NCI-H526 treated with DMSO at 0.1 percent for 48 hours (cell line): ENCODE data around the gene EIF2B4.
"Not testable (repeated sequence)": the region's sequence is repeated elsewhere in the genome, so short reads cannot be mapped to it uniquely, and the experiment has no call there.

Experiments
- DNase-seq: peaks from one replicate; lab custom pipeline; 2025; lab: John Stamatoyannopoulos, UW

EIF2B4 gene

GRCh38 chr2:27377618-27378095 lies 7.5 kb upstream of the EIF2B4 start:
- DNase-seq = no peak

DNA sequence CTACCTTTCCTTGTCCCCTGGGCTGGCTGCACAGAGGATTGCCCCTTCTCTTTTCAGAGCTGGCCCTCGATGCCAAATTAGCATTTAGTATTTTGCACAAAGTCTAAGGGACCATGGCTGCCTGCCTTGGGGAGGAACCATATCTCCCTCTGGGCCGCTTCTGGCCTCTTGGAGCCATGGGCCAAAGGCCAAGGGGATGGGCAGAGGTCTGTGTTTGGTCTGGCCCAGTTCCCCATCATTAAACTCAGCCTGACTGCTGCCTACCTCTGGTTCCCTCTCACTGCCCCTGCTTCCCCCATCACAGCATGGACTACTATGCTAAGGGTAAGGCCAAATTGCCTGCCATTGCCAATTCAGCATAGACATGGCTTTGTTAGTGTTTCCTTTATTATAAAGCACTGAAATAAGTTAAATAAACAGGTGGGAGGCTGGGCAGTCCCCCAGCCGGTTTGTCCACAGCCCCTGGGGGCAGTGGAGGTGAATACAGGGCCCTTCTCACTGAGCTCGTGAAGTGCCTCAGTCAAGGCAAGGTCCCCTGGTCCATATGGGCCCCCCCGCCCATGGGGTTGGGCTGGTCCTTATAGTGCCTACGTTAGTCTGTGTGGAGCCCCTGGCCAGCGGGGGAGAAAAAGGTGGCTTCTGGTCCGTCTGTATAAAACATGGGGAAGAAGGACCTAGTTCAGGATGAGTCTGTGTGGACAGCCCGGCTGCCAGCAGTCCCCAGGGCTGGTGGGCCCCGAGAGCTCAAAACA lies 6.9 kb upstream of the EIF2B4 start:
- DNase-seq = no peak

GRCh38 chr2:27376151-27376865 lies 6.2 kb upstream of the EIF2B4 start:
- DNase-seq = no peak

GRCh38 chr2:27375513-27376099 lies 5.5 kb upstream of the EIF2B4 start:
- DNase-seq = no peak

- DNase-seq = no peak
Measured at GRCh38 chr2:27373567-27373966, 3.4 kb upstream of the EIF2B4 start.

DNA sequence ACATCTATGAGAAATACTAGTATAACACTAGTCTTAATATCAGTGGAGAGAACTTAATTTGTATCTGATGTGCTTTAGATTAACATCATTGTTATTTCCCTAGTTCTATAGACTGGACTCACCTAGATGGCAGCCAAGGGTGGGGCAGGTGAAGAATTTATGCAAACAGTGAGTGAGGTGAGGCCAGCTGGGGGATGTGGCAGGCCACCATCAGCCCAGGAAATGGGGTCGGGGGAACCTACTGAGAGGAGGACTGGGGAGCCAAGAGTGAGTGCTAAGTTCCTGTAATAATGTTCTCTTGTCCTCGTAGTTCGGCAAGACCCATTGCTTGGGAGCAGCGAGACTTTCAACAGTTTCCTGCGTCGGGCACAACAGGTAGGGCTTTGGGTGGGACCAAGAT lies 2.8 kb upstream of the EIF2B4 start:
- no peak for DNase-seq

GRCh38 chr2:27370816-27371620 lies 880 bp upstream of the EIF2B4 start:
- DNase-seq = no peak

GRCh38 chr2:27369471-27370025 lies 590 bp downstream of the EIF2B4 start:
- DNase-seq = no peak

DNA sequence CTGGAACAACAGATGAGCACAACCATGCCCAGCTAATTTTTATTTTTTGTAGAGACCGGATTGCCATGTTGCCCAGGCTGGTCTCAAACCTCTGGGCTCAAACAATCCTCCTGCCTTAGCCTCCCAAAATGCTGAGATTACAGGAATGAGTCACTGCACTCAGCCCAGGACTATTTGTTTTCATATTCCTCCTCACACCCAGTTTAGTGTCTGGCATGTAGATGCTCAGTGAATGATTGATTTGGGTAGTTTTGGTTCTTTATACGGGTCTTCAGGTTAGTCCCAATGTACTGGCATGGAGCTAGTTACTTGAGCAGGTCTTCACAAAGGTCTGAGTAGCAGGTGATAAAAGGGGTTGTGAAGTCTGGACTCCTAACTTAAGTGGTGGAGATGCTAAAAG lies 6.2 kb downstream of the EIF2B4 start:
- no peak for DNase-seq

- DNase-seq = no peak
Measured at GRCh38 chr2:27362678-27363420, 7.3 kb downstream of the EIF2B4 start.

GRCh38 chr2:27356382-27357181 lies 13.6 kb downstream of the EIF2B4 start, which contains the start of gene GTF3C2:
TSS of gene GTF3C2 (minus strand) at chr2:27356764. CDS start at chr2:27343554, 13,210 bp downstream.
- peak; percentile 95 for DNase-seq

DNA sequence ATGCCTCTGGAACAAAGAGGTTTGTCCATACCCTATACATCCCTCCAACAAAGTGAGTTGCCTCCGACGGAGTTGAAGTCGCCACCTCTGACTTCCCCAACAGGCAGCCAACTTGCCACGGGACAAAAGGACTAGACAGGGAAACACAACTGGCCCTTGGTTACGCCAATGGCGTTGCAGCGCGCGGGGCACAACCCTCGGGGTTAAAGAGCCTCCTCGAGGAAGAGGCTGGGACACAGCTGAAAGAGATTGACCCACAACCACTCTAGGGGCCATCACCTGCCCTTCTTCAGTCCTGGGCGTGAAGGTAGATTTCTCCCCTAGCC lies 14.1 kb downstream of the EIF2B4 start:
- no peak for DNase-seq

- DNase-seq = no peak
Measured at GRCh38 chr2:27354597-27354927, 15.6 kb downstream of the EIF2B4 start.

GRCh38 chr2:27353762-27354596 lies 16.2 kb downstream of the EIF2B4 start:
- no peak for DNase-seq

DNA sequence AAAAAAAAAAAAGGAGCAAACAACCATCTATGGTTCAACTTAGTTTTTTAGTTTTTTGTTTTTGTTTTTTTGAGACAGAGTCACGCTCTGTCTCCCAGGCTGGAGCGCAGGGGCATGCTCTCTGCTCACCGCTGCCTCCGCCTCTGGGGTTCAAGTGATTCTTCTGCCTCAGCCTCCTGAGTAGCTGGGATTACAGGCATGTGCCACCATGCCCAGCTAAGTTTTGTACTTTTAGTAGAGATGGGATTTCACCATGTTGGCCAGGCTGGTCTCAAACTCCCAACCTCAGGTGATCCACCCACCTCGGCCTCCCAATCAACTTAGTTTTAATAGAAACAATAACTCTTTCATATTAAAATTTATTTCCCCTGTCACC lies 16.8 kb downstream of the EIF2B4 start:
- not testable (repeated sequence) for DNase-seq

DNA sequence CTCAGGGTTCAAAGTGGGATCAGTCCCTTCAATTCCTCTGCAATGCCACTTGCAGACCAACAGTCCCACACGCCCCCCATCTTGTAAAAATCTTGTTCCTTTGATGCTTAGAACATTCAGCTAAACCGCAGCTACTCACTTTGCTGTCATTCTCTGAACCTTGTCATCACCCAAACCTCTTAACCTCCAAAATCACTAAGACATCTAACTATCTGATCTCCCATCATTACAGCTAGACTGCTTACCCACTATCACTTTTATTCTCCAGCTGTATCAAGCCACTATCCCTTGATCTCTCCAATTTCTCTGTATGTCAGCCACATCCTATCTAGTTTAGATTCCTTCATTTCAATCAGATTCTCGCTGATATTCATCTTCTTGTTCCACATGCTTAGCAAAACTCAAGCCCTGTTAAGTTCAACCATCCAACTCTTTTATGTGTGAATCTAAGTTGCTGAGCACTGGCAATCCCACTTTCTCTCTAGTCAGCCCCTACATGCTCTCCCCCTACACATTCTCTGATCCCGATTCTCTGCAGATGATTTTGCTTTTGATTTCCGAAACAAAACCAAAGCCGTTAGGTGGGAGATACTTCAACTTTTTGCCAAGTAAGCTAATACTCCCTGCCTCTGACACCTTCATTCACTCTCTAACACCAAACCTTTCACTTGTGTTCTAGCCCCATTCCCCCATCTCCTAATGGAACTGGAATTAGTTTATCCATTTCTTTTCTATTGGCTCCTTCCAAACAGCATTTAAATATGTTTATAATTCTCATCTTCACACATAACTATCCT lies 18.1 kb downstream of the EIF2B4 start:
- no peak for DNase-seq

- DNase-seq = no peak
Measured at GRCh38 chr2:27350106-27350693, 19.9 kb downstream of the EIF2B4 start.

- no peak for DNase-seq
Measured at GRCh38 chr2:27347641-27348040, 22.5 kb downstream of the EIF2B4 start.
